Neuronal stem cell (in vitro differentiated cells): ENCODE results near the gene ACACA.
A peak's percentile ranks its signal among the peaks of the same experiment; 100 is the strongest.

Experiments
- DNase-seq: peaks from one replicate; pipeline ENCODE4 v3.0.0-alpha.2; 2013; ENCODE audit warnings: low spot score
- H2AFZ ChIP-seq: one replicate; pipeline ENCODE4 v1.6.1; 2013; ENCODE audit warnings: mild to moderate bottlenecking, low read length, inconsistent platforms
- H2AK5ac ChIP-seq: 2 replicates; pipeline ENCODE4 v1.6.1; 2013; ENCODE audit warnings: low read depth, mild to moderate bottlenecking, inconsistent platforms, low read length, moderate library complexity, mixed read lengths
- H2BK120ac ChIP-seq: 2 replicates; pipeline ENCODE4 v1.6.1; 2013; ENCODE audit warnings: low read depth, mild to moderate bottlenecking, inconsistent platforms, low read length, moderate library complexity, mixed read lengths
- H2BK12ac ChIP-seq: one replicate; pipeline ENCODE4 v1.6.1; 2013; ENCODE audit warnings: low read length, inconsistent platforms
- H2BK15ac ChIP-seq: 2 replicates; pipeline ENCODE4 v1.6.1; 2013; ENCODE audit warnings: mild to moderate bottlenecking, low read length, inconsistent platforms, mixed read lengths
- H2BK5ac ChIP-seq: one replicate; pipeline ENCODE4 v1.6.1; 2013; ENCODE audit warnings: inconsistent platforms, mild to moderate bottlenecking, low read length, moderate library complexity
- H3K14ac ChIP-seq: one replicate; pipeline ENCODE4 v1.6.1; 2013; ENCODE audit warnings: low read length, inconsistent platforms
- H3K18ac ChIP-seq: 2 replicates; pipeline ENCODE4 v1.6.1; 2013; ENCODE audit warnings: low read length, inconsistent platforms
- H3K23ac ChIP-seq: 2 replicates; pipeline ENCODE4 v1.6.1; 2013; ENCODE audit warnings: low read depth, mild to moderate bottlenecking, mixed read lengths, low read length, inconsistent platforms; ENCODE audit not compliant: poor library complexity
- H3K27ac ChIP-seq: replicated peaks from 3 replicates; pipeline ENCODE4 v1.5.1; 2013; ENCODE audit warnings: low read length, inconsistent platforms
- H3K27me3 ChIP-seq, 3 experiments: 2 replicates each; pipeline ENCODE4 v1.6.1; 2013; ENCODE audit warnings: low read length in 3 of 3, mild to moderate bottlenecking in 2 of 3, inconsistent platforms in 1 of 3, low read depth in 1 of 3, mixed read lengths in 1 of 3, moderate library complexity in 1 of 3; ENCODE audit not compliant: control insufficient read depth in 3 of 3, insufficient read depth in 3 of 3
- H3K36me3 ChIP-seq, 2 donors: replicated peaks in 1 of 2; 2 replicates each; pipeline ENCODE4 v1.6.1; 2013; ENCODE audit warnings: low read length in 2 of 2; ENCODE audit not compliant: control insufficient read depth in 2 of 2, insufficient read depth in 2 of 2
- H3K4ac ChIP-seq: 2 replicates; pipeline ENCODE4 v1.6.1; 2013; ENCODE audit warnings: inconsistent platforms, mild to moderate bottlenecking, low read length, moderate library complexity
- H3K4me1 ChIP-seq, 2 donors: 1 replicate in 1 of 2; 2 replicates in 1 of 2; pipeline ENCODE4 v1.6.1; 2013; ENCODE audit warnings: low read length in 2 of 2, low read depth in 1 of 2; ENCODE audit not compliant: control insufficient read depth in 2 of 2, insufficient read depth in 1 of 2
- H3K4me2 ChIP-seq: one replicate; pipeline ENCODE4 v1.6.1; 2013; ENCODE audit warnings: mild to moderate bottlenecking, low read length, inconsistent platforms; ENCODE audit not compliant: insufficient read depth, poor library complexity, severe bottlenecking
- H3K4me3 ChIP-seq, 2 donors: 2 replicates each; pipeline ENCODE4 v1.5.1; 2013; ENCODE audit warnings: low read length in 2 of 2, mild to moderate bottlenecking in 2 of 2, inconsistent platforms in 1 of 2, moderate library complexity in 1 of 2
- H3K79me1 ChIP-seq: one replicate; pipeline ENCODE4 v1.6.1; 2013; ENCODE audit warnings: low read depth, mild to moderate bottlenecking, inconsistent platforms, low read length, moderate library complexity
- H3K9ac ChIP-seq: one replicate; pipeline ENCODE4 v1.6.1; 2013; ENCODE audit warnings: mild to moderate bottlenecking, low read depth, low read length, inconsistent platforms; ENCODE audit not compliant: poor library complexity
- H3K9me3 ChIP-seq, 2 donors: replicated peaks in 1 of 2; 2 replicates each; pipeline versions ENCODE3 to v1.6.1; 2013; ENCODE audit warnings: low read length in 2 of 2, mild to moderate bottlenecking in 2 of 2, inconsistent platforms in 1 of 2, low read depth in 1 of 2, mixed read lengths in 1 of 2, moderate library complexity in 1 of 2; ENCODE audit not compliant: control insufficient read depth in 2 of 2, insufficient read depth in 1 of 2
- H4K8ac ChIP-seq: one replicate; pipeline ENCODE4 v1.6.1; 2013; ENCODE audit warnings: low read depth, mild to moderate bottlenecking, inconsistent platforms, low read length, moderate library complexity
- H4K91ac ChIP-seq: one replicate; pipeline ENCODE4 v1.6.1; 2013; ENCODE audit warnings: low read length, low read depth, mild to moderate bottlenecking, inconsistent platforms; ENCODE audit not compliant: poor library complexity
- WGBS, 2 donors: extraction: QIAGEN DNeasy Blood & Tissue Kit; methylation state at CpG; one replicate each; pipeline ENCODE4 v1.1.7; 2013; ENCODE audit warnings: missing lambda C conversion rate in 2 of 2, mixed read lengths in 1 of 2; ENCODE audit not compliant: insufficient read length in 2 of 2, insufficient replicate concordance in 1 of 2; ENCODE audit errors: extremely low coverage in 2 of 2; 5-methylcytosine and 5-hydroxymethylcytosine counted together

The ACACA gene

DNA sequence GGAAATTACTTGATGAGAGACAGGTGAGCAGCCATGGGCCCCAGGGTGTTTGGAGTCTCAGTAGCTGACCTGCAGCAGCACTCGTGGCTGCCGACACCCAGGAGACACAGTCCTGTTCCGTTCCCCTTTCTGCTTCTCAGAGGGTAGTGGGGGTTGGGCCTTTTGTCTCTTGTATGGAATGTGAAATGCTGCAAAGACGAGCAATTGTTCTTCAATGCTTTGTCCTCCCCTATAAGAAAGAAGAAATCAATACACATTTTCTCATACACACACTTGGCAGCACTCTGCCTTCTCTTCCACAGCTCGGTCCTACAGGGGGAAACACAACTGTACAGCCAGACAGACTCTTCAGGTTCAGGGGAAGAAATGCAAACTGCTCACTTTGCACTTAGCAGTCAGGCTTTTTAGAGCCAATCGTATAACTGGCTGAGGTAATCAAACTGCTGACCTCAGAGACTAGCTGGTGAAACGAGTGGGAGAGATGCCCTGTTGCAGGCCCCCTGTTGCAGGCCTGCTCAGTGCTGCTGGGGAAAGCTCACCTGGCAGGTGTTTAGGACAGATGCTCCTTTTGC is 361.2 kb downstream of the ACACA start:
- Histone ChIP-seq H3K23ac (no peak overlapping the region), H3K36me3 (peaks cover 0 to 2% of the 10 kb centered on the region in 2 donors), H2BK12ac (no peak overlapping the region), H2AK5ac (no peak overlapping the region), H4K8ac (no peak overlapping the region), H3K4ac (no peak overlapping the region), H3K9me3 (no peaks in the 10 kb centered on the region), H2BK120ac (no peak overlapping the region), H3K4me3 (no peak overlapping the region), H3K4me1 (peaks cover 16 to 30% of the 10 kb centered on the region in 2 donors), H3K79me1 (no peaks in the 10 kb centered on the region), H3K14ac (no peak overlapping the region), H2BK15ac (no peak overlapping the region), H3K27ac (no peak overlapping the region), H3K27me3 (no peaks in the 10 kb centered on the region), H3K4me2 (no peak overlapping the region), H3K18ac (no peak overlapping the region), H2AFZ (no peak overlapping the region), H3K9ac (no peak overlapping the region), H4K91ac (no peak overlapping the region), H2BK5ac (no peak overlapping the region)
- WGBS, 2 donors, result no CpG with 5 or more reads among the region's 7 CpGs
- peak; percentile 36 for DNase-seq

DNA sequence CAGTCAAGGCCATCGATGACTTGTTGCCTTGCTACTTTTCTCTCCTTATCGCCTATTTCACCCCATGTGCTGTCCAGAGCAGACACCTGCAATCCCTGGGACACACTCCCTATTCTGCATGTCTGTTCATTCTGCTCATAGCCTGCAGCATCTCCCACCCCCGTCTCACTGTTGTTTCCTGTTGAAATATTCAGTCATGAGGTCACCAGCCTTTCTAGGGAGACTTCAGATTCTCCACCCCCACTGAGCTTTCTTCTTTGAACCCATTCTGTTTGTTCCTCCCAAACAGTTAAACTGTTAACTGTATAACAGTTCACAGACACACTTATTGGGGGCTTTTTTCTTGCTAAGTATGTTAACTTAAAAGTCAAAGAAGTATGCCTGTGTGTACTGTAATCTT is 363.4 kb downstream of the ACACA start:
- peaks cover 16 to 30% of the 10 kb centered on the region in 2 donors for H3K4me1 ChIP-seq
- H2BK15ac ChIP-seq, result no peak overlapping the region
- no peak overlapping the region for H3K27ac ChIP-seq

DNA sequence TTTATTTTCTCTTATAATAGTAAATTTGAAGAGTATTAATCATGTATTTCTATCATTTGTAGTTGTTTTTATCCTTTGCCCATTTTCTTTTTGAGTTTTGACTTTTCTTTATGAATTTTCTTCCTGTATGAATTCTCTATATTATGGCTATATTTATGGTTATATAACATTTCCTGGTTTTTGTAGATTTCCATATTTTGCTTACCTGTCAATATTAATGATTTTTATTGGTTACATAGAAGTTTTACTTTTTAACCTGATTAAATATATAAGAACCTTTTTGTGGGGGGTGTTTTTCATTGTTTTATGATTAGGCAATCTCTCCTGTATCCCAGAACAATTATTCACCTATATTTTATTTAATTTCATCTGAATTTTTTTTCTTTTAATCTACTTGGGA is 364.7 kb downstream of the ACACA start:
- no peak overlapping the region for H2AK5ac ChIP-seq
- no peak for DNase-seq
- no peak overlapping the region for H3K18ac ChIP-seq
- H3K36me3 ChIP-seq, result peaks cover 0 to 8% of the 10 kb centered on the region in 2 donors
- no peak overlapping the region for H3K23ac ChIP-seq
- no peak overlapping the region for H2BK5ac ChIP-seq
- H3K27ac ChIP-seq, result no peak overlapping the region
- no peaks in the 10 kb centered on the region for H3K27me3 ChIP-seq
- no peak overlapping the region for H3K9ac ChIP-seq
- no peak overlapping the region for H4K8ac ChIP-seq
- no peak overlapping the region for H2BK12ac ChIP-seq
- H2BK15ac ChIP-seq, result no peak overlapping the region
- no peaks in the 10 kb centered on the region for H3K9me3 ChIP-seq
- peaks cover 16 to 27% of the 10 kb centered on the region in 2 donors for H3K4me1 ChIP-seq
- no peak overlapping the region for H3K4ac ChIP-seq
- H3K4me3 ChIP-seq, result no peak overlapping the region
- no peak overlapping the region for H2AFZ ChIP-seq
- no peak overlapping the region for H3K4me2 ChIP-seq
- no peaks in the 10 kb centered on the region for H3K79me1 ChIP-seq
- no peak overlapping the region for H4K91ac ChIP-seq
- H2BK120ac ChIP-seq, result no peak overlapping the region
- no peak overlapping the region for H3K14ac ChIP-seq

More for the DNA sequence above, 363.4 kb downstream of the ACACA start:
- Histone ChIP-seq H3K27me3 (no peaks in the 10 kb centered on the region), H2BK120ac (no peak overlapping the region), H3K4ac (no peak overlapping the region), H2AFZ (no peak overlapping the region), H3K14ac (no peak overlapping the region), H3K4me2 (no peak overlapping the region), H3K36me3 (peaks cover 0 to 6% of the 10 kb centered on the region in 2 donors), H2BK12ac (no peak overlapping the region), H2BK5ac (no peak overlapping the region), H4K91ac (no peak overlapping the region), H2AK5ac (no peak overlapping the region), H3K23ac (no peak overlapping the region), H3K9me3 (no peaks in the 10 kb centered on the region), H4K8ac (no peak overlapping the region), H3K4me3 (no peak overlapping the region), H3K9ac (no peak overlapping the region), H3K79me1 (no peaks in the 10 kb centered on the region), H3K18ac (no peak overlapping the region)
- WGBS, 2 donors, result no CpG with 5 or more reads among the region's 3 CpGs
- DNase-seq, result no peak

DNA sequence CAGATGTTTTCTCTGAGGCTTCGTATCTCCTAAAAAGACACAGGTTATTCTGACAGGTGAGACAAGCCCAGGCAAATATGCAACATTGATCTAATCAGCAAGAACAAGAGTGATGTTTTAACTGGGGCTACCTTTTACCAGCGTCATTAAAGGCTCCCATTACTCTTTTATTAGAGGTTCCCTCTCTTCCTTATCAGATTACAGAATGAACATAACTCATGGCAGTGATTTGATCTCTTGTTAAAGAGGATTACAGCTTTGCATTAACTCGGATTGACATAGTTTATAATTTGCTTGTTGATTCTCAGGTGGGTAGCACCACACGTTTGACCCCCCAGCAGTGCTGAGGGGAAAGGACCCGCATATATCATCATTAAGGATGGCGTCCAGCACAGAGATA is 367.4 kb downstream of the ACACA start:
- Histone ChIP-seq H2BK12ac (no peak overlapping the region), H3K9me3 (no peaks in the 10 kb centered on the region), H4K8ac (no peak overlapping the region), H3K4me3 (no peak overlapping the region), H3K27ac (no peak overlapping the region), H3K23ac (no peak overlapping the region), H3K4me2 (no peak overlapping the region), H3K14ac (no peak overlapping the region), H3K79me1 (no peaks in the 10 kb centered on the region), H4K91ac (no peak overlapping the region), H3K27me3 (no peaks in the 10 kb centered on the region), H3K9ac (no peak overlapping the region), H2BK120ac (no peak overlapping the region), H2BK5ac (no peak overlapping the region), H2AFZ (no peak overlapping the region), H3K4ac (no peak overlapping the region), H2AK5ac (no peak overlapping the region), H3K18ac (no peak overlapping the region), H3K4me1 (peaks cover 2 to 6% of the 10 kb centered on the region in 2 donors), H2BK15ac (no peak overlapping the region), H3K36me3 (peaks cover 0 to 20% of the 10 kb centered on the region in 2 donors)
- no peak for DNase-seq
- no CpG with 5 or more reads among the region's 6 CpGs for WGBS, 2 donors
